Measurements from ENCODE around the gene ACAD10.

GRCh38 chr12:111768159-111768895, 82.5 kb downstream of the ACAD10 start:
- TF ChIP-seq CTCF (conservative IDR thresholded peaks at IDR 0.05; ENCODE audit: low read depth, low read length), result no peak
- no peak for TF ChIP-seq EZH2 (IDR thresholded peaks at IDR 0.05; ENCODE audit: borderline replicate concordance, low read depth, low read length, poor library complexity, severe bottlenecking)

Measured in A673 (cell line).